ENCODE results near the gene WDR43.

- TF ChIP-seq FOXM1 (IDR thresholded peaks at IDR 0.05; ENCODE audit: borderline replicate concordance) (no peak), LEF1 (IDR thresholded peaks at IDR 0.05; ENCODE audit: borderline replicate concordance) (no peak), TARDBP (IDR thresholded peaks at IDR 0.05) (no peak), ZNF384 (IDR thresholded peaks at IDR 0.05) (no peak), ARNT (IDR thresholded peaks at IDR 0.05) (no peak), HDGF (IDR thresholded peaks at IDR 0.05; ENCODE audit: borderline replicate concordance) (no peak)
- TF ChIP-seq, protein P1, sequence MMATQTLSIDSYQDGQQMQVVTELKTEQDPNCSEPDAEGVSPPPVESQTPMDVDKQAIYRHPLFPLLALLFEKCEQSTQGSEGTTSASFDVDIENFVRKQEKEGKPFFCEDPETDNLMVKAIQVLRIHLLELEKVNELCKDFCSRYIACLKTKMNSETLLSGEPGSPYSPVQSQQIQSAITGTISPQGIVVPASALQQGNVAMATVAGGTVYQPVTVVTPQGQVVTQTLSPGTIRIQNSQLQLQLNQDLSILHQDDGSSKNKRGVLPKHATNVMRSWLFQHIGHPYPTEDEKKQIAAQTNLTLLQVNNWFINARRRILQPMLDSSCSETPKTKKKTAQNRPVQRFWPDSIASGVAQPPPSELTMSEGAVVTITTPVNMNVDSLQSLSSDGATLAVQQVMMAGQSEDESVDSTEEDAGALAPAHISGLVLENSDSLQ (IDR thresholded peaks at IDR 0.05): no peak
Observed at GRCh38 chr2:28915939-28916338, 21.5 kb downstream of the WDR43 start.
